RPMI8226 (cell line): ENCODE data around the gene RANBP10.

ENCODE experiments used
- DNase-seq: peaks from one replicate; pipeline ENCODE4 v3.0.0-alpha.2; 2015

Gene RANBP10

DNA sequence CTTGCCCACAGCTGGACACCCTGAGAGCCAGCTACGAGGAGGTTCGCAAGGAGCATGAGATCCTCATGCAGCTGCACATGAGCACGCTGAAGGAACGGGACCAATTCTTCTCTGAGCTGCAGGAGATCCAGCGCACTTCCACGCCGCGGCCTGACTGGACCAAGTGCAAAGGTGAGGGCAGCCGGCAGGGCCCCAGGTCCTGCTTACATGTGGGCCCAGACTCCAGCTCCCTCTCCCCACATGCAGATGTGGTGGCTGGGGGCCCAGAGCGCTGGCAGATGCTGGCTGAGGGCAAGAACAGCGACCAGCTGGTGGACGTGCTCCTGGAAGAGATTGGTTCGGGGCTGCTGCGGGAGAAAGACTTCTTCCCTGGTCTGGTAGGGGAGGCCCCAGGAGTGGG, 19.5 kb upstream of the RANBP10 start:
- no peak for DNase-seq

DNA sequence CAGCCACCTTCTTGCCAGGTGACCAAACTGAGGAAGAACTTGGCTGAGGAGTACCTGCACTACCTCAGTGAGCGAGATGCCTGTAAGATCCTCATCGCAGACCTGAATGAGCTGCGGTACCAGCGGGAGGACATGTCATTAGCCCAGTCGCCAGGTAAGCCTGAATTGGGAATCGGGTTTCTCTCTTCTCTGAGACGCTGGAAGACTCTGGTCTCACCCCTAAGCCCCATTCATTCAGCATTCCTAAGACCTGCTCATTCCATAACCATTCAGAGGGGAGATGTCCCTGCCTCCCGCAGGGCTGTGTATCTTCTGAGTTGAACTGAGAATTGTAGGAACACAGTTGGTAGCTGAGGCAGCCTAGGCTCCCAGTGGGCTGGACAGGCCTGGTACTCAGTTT, 18.8 kb upstream of the RANBP10 start:
- DNase-seq = no peak

DNA sequence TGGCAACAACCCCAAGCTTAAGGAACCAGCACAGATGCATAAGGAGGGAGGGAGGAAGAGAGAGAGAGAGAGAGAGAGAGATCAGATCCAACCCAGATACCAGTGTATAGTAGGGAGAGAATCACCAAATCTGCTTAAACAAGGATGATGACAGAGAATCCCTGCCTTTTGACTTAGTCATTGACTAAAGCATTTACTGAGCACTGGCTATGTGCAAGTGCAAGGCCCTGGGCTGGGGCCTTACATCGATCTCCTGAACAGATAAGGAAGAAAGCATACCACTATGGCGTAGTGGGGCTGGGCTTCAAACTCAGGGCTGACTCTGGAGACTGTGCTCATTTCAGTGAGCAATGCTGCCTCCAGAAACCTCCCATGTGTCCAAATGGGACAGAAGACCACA, 16.2 kb upstream of the RANBP10 start:
- no peak for DNase-seq

DNA sequence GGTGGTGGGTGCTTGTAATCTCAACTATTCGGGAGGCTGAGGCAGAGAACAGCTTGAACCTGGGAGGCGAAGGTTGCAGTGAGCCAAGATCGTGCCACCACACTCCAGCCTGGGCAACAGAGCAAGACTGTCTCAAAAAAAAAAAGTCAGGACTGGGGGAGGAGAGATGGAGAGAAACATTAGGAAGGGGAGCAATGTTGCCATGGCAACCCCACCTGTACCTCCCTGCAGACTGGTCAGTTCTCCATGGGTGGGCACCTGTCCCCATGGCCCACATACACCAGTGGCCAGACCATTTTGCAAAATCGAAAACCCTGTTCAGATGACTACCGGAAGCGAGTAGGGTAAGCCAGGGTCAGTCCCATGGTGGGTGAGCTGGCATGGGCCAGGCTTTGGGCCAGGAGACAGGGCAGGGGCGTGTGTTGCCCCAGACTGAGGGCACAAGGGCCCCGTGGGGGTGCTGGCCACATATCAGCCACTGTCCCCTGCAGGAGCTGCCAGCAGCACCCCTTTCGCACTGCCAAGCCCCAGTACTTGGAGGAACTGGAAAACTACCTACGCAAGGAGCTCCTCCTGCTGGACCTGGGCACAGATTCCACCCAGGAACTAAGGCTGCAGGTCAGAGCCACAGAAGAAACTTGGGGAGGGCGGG, 14.4 kb upstream of the RANBP10 start:
- DNase-seq = no peak

DNA sequence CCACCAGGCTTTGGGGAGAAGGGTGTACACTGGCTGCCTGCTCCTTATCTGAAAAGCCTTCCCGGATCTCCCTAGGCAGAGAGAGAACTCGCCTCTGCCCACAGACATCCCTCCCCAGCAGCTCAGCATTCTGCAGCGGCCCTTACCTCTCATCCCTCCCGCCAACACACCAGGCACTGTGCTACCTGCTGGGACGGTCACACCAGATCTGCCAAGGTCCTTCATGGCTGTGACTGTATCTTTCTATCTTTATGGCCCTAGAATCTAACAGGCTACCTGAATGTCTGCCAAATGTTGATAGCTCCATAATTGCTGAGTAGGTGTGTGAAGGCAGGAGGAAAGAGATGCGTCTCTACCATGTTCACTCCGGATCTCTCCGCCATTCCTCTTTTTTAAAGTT, 8.2 kb upstream of the RANBP10 start:
- DNase-seq = no peak

DNA sequence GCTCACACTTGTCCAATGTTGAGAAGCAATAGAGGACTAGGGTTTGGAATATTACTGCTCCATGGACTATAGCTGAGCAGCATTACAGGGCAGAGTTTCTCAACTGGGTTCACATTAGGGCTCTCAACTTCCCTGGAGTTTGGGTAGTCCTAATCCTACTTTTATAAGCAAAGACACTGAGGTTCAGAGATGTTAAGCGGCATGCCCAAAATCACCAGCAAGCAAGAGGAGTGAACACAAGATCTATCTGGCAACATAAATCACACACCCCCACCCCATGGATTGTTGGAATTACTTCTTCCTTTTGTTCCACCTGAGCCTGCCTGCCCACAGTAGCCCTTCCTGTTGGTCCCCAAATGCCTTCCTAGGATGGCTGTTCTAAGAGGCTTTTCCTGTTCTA, 5.5 kb upstream of the RANBP10 start:
- no peak for DNase-seq

DNA sequence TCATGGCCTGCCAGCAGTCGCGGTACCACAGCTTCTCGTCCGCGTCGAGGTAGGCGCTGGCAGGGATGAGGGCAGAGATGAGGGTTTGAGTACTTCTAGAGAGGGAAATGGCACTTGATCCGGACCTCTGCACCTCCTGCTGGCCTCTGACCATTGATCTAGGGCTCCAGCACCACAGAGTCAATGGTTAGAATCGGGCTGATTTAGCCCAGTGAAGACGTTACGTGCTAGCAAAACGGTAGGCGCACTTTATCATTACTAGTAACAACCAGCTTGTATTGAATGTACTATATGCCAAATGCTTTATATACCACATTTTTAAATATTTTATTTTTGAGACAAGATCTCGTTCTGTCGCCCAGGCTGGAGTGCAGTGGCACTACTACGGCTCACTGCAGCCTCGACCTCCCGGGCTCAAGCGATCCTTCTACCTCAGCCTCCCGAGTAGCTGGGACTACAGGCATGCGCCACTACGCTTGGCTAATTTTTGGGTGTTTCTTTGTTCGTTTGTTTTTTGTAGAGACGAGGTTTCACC, 855 bp upstream of the RANBP10 start:
- DNase-seq = no peak

DNA sequence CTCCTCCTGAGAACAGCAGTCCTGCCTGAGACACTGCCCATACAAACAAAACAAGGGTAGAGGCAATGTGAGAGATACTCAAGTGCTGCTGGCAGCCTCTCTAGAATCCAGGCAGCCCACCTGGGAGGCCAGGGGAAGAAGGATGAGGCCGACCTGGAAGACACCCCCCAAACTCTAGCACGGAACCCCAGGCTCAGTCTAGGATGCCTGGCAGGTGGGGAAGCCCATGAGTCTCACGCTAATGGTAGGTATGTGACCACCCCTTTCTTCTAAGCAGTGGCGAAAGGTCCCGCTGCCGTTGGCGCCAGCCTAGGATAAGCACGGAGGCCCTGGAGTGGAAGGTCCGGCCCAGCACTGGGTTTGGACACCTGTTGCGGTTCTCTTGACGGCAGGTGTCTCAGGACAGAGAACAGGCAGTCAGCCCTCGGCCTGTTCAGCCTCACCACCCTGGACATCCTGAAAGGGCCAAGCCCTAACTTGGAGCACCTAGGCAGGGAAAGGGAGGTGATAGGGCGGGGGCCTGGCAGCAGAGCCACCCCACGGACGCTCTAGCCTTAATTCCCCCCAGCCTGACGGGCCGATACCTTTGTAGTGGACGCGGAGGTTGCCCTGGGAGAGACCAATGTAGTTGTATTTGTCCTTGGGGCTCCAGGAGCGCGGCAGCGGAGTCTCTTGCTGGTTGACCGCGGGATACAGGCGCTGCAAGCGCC, 487 bp downstream of the RANBP10 start:
- peak; percentile 20 for DNase-seq

DNA sequence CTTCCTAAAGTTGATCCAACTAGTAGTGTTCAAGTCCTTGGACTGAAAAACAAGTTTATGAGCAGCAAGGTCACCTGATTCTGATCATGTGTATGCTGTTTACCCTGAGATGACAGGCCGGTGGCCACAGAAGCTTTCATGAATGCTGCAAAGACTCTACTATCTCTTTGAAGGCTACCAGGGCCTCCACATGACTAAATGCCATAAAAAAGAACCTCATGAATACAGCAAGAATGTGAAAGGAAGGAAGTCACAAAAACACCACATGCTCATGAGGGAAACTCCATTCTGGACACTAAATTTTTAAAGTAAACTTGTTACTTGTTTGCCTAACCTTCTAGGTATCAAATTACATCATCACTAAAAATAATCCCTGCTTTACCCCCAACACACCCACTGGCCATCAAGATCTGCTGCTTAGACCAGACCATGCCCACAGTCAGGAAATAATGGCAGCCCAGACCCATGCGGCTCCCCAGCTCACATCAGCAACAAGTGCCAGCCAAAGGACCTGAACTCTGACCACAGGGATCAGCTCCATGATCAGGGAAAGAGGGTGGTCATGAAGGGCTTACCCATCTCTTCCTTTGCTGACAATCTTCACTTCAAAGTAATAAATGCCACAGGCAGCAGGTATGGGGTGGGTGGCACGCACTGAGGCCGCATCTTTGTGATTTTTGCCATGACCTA, 1.4 kb downstream of the RANBP10 start:
- DNase-seq = no peak

DNA sequence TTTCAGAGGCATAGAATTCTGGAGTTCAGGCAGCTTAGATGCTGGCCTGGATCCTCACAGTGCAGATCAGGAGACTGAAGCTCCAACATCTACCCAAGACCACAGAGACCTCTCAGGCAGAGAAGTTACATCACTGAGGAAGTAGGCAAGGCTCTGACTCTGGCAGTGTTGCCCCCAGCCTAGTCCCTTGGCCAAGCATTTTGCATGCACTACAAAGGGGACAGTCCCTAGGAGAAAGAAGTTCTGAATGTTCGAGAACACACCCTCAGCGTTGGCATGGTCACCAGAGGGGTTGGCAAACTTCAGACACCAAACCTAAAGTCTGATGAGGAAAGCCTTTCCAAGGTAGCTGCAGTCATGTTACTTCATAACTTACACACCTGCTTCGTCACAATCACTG, 2.5 kb downstream of the RANBP10 start:
- no peak for DNase-seq

DNA sequence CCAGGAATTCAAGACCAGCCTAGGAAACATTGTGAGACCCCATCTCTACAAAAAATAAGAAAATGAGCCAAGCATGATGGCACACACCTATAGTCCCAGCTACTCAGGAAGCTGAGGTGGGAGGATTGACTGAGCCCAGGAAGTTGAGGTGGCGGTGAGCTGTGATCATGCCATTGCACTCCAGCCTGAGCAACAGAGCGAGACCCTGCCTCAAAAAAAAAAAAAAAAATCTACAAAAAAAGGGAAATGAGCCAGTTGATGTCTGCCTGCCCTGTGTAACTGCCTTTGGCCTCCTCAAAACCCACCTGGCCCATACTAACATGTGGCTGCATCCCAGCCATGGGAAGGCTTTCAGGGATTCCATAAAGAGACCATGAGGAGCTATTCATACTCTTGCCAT, 4.5 kb downstream of the RANBP10 start:
- DNase-seq = no peak

DNA sequence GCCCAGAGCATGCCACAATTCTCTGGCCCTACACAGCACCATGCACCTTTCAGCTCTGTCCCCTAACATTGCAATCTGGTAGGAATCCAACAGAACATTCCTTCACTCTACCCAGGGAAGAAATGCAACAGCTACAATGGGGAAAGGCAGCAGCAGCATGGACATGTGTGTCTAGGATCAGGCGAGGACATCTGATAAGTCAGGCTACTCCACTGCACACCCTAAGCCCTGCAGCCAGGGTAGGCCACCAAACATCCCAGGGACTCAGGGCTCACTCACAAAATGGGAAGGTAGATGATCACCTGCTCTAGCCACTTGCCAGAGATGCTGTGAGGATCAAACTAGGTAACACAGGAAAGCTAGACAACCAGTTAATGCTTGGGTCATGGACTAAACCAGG, 5.1 kb downstream of the RANBP10 start:
- no peak for DNase-seq

DNA sequence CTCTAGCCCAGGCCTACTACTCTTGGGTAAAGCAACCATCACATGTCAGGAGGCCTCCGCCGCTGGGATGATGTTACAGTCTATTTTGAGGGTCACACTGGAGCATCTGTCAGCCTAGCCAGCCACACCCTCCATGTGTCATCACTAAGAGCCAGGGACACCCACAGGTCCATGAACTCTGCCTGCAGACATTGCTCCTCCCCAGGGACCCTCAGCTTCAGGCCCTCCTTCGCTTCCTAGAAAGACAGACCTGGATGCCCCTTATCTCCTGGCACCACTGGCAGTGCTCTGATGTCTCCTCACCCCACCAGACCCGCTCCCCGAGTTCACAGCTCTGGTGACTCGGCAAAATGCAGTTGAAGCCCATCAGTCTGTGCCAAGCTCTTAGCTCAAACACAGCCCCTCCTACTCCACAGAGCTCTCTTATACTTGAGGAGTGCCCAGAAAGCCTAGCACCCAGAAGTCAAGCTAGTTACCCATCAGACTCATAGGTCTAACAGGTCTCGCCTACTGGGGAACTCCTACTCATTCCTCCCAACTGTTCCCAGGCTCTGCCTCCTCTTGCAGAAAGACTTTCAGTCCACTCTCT, 5.9 kb downstream of the RANBP10 start:
- DNase-seq = no peak

DNA sequence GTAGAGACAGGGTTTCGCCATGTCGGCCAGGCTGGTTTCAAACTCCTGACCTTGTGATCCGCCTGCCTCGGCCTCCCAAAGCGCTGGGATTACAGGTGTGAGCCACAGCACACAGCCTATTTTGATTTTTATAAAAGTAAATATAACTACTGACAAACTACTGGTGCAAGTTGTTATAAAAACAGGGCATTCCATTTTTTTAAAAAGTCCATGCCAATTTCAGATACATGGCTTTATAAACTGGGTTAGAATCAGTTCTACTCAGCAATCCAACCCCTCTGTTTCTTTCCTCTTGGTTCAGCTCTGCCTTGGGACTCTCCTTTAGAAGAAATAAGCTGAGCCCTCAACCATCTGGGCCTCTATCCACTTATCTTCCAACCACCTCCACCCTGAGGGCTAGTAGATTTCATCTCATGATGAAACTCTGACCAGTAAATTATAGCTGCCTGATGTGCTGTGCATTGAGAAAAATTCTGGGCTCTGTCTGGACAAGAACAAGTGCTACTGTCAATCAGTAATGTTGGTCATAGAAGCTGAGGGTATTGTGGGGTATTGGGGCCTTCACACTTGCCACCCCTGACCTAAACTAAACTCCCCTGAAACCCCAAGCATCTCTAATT, 10.2 kb downstream of the RANBP10 start:
- no peak for DNase-seq

DNA sequence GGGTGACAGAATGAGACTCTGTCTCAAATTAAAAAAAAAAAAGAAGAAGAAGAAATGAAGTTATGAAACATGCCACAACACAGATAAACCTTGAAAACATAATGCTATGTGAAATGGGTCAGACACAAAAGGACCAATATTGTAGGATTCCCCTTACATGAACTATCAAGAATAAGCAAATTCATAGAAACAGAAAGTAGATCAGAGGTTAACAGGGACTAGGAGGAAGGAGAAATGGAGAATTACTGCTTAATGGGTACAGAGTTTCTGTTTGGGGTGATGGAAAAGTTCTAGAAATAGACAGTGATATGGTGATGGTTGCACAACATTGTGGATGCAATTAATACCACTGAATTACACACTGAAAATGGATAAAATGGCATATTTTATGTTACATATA, 16.3 kb downstream of the RANBP10 start:
- DNase-seq = no peak

DNA sequence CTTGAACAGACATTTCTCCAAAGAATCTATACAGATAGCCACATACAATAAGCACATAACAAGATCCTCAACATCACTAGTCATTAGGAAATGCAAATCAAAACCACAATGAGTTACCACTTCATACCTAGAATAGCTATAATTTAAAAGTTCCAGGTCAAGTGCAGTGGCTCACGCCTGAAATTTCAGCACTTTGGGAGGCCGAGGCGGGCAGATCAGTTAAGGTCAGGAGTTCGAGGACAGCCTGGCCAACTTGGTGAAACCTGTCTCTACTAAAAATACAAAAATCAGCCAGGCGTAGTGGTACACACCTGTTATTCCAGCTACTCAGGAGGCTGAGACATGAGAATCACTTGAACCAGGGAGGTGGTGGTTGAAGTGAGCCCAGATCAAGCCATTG, 19.9 kb downstream of the RANBP10 start:
- DNase-seq = no peak

DNA sequence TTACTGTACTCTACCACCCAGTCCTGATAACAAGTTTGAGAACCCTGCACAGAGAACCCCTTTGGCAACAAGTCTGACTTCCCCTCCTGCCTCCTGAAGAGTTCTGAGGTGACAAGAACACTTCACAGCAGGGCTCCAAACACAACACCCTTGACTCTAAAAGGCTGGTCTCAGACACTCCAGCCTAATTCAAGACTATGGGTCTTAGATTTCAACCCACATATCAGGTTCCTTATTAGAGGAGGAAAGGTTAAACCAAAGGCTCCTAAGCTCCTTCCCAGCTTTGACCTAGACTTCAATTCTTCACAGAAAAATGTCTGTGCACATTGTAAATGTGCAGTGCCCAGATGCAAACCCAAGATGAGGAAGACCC, 23.0 kb downstream of the RANBP10 start:
- DNase-seq = no peak

DNA sequence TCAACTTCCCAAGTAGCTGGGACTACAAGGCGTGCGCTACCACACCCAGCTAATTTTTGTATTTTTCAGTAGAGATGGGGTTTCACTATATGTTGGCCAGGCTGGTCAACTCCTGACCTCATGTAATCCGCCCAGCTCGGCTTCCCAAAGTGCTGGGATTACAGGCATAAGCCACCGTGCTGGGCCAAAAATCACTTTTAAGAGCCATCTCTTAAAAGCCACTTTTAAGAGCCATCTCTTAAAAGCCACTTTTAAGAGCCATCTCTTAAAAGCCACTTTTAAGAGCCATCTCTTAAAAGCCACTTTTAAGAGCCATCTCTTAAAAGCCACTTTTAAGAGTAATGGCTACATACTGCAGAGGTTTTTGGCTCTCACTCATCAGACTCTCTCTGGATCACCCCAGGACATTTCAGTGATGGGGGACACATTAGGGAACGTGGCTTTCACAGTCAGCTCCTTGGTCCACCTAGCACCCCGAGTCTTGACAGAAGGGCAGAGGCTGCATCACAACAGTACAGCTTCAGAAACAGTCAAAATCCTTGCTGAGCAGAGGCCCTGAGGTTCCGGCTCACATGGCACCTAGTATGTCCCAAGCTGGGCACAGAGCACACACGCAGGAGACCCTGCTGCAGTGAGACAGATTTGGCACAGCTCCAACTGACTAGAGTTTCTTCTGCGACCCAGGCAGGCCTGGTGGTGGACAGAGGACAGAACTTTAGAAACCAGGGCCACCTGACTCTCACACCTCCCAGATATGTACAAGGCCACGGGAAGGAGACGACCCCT, 23.6 kb downstream of the RANBP10 start:
- DNase-seq = no peak

DNA sequence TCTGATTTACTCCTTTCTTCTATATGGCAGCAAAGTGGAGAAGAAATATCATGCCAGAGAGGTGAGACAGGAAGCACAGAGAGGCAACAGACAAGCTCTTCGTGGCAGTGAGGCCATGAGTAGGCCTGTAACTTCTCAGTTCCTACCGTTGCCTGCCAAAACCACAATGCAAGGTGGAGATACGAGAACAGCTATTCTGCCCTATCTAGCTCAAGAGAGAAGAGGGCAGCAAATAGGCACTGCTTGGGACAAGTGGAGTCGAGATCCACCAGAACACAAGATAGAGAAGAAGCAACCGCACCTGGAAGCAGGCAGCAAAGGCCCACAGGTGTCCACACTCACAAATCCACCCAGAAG, 24.8 kb downstream of the RANBP10 start:
- DNase-seq = peak; percentile 46

DNA sequence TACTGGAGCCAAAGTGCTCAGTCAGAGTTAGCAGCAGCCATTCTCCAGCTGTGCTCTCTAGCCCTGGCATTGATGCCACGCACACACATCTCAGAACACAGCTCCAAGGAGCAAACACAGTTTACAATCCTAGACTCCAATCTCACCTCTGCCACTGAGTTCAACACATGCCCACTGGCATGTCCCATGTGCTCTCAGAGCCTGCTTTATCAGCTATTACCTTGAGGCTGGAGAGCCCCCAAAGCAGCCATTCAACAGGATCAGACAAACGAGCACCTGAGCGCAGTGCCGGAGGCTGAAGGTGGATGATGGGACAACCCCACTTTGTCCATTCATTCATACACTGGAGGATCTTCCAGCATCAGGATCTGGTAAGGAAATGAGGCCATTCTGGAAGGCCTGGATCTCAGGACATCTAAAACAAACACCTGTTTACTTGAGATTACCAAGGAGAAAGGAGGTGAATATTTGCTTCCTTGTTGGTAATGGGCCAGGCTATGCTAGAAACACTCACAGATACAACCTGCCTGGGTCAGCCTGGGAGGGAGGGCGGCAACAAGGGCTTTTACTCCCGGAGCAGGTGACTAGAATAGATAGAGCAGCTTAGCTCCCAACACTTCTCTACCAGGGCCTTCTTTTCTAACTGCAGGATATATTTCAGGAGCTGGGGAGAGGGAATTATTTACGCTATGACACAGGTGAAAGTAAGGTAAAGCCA, 25.4 kb downstream of the RANBP10 start:
- no peak for DNase-seq

DNA sequence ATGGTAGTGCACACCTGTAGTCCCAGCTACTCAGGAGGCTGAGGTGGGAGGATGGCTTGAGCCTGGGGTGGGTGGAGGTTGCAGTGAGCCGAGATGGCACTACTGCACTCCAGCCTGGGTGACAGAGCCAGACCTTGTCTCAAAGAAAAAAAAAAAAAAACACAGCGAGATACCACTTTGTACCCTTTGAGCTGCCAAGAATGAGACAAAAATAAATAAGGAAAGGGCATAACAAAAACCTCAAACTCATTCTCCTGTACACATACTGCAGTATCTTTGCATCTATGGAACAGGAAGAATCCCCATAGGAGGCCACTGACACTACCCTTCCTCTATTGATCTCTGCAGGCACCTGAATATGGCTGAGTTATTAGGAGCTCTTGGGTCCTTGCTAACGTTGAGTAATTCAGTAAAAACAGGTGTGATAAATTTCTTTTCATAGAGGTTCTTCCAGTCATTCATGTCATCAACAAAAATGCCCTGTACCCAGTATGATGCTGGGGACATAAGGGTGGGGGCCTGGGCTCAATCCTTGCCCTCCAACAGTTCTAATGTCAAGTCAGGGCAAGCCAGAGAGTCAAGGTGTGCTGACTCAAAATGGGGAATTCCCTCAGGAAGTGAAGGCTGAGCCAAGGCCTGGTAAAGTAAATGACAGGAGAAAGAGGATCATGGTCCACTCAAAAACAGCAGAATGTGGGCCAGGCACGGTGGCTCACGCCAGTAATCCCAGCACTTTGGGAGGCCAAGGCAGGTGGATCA, 26.9 kb downstream of the RANBP10 start:
- no peak for DNase-seq
